GM12878 (cell line): ENCODE results near the gene ABHD17A. TPM values are rescaled to one million over a fixed set of nuclear protein-coding genes. Genes with fewer than 3 reads are reported as not detected.

Experiments
- ATAC-seq: fragments of 200-7000 bp; cut with Tn5 transposase; 3 replicates; pipeline ENCODE4 v1.9.1; 2020; ENCODE audit warnings: mild to moderate bottlenecking, moderate library complexity
- BruUV-seq: library from RNA; stranded (reverse); fragments of 400-500 nt; replicated peaks from 2 replicates; lab custom pipeline; 2021; lab: Mats Ljungman, UMichigan
- CTCF ChIA-PET: fragments of 300-600 bp; sonication (Branson Sonifier 250); formaldehyde crosslinking; extraction: SDS; loops from one replicate; lab custom pipeline; 2021; ENCODE audit warnings: inconsistent platforms; lab: Yijun Ruan, JAX
- POLR2A ChIA-PET: fragments of 350-600 bp; formaldehyde crosslinking; extraction: SDS; loops from one replicate; lab custom pipeline; 2021; ENCODE audit warnings: inconsistent platforms; lab: Charles Lee
- RAD21 ChIA-PET: fragments of 300-600 bp; sonication (Branson Sonifier 250); formaldehyde crosslinking; loops from one replicate; lab custom pipeline; 2023; ENCODE audit warnings: antibody characterized with exemption; ENCODE audit not compliant: unreplicated experiment; lab: Charles Lee
- SMC1A ChIA-PET: fragments of 300-600 bp; sonication (Branson Sonifier 250); formaldehyde crosslinking; loops from one replicate; lab custom pipeline; 2023; ENCODE audit not compliant: unreplicated experiment, uncharacterized antibody; lab: Charles Lee
- DNase-seq: peaks from one replicate; pipeline ENCODE4 v3.0.0-alpha.2; 2011; ENCODE audit warnings: low read depth, low spot score
- FAIRE-seq: peaks from 3 replicates; lab custom pipeline; 2011; peaks lifted over from hg19 to GRCh38; lab: Jason Lieb, UNC
- H2AFZ ChIP-seq: 2 replicates; pipeline ENCODE4 v1.6.0; 2011; ENCODE audit warnings: low read depth, low read length, control low read depth; ENCODE audit not compliant: control insufficient read depth
- H3K27ac ChIP-seq: 2 replicates; pipeline ENCODE4 v1.5.1; 2011; ENCODE audit warnings: control low read depth; ENCODE audit not compliant: control insufficient read depth, insufficient read depth
- H3K27me3 ChIP-seq, 2 experiments: replicated peaks in 1 of 2; 2 replicates each; pipeline versions ENCODE4 v1.6.0 to v1.6.1; 2011; ENCODE audit warnings: low read length in 1 of 2; ENCODE audit not compliant: control insufficient read depth in 2 of 2, insufficient read depth in 2 of 2
- H3K36me3 ChIP-seq, 2 experiments: 2 replicates each; pipeline ENCODE4 v1.5.1; 2011; ENCODE audit warnings: low read length in 1 of 2; ENCODE audit not compliant: control insufficient read depth in 2 of 2, insufficient read depth in 2 of 2
- H3K4me1 ChIP-seq: 2 replicates; pipeline ENCODE4 v1.6.1; 2011; ENCODE audit warnings: mild to moderate bottlenecking, low read length, moderate library complexity, mixed read lengths; ENCODE audit not compliant: control insufficient read depth, insufficient read depth
- H3K4me2 ChIP-seq: 2 replicates; pipeline ENCODE4 v1.6.0; 2011; ENCODE audit warnings: control low read depth; ENCODE audit not compliant: control insufficient read depth, insufficient read depth
- H3K4me3 ChIP-seq: fragments of 200-600 bp; sonication (generic); 2 replicates; pipeline ENCODE4 v1.5.1; 2016
- H3K79me2 ChIP-seq: 2 replicates; pipeline ENCODE4 v1.6.0; 2011; ENCODE audit warnings: low read length; ENCODE audit not compliant: control insufficient read depth, insufficient read depth
- H3K9ac ChIP-seq: 2 replicates; pipeline ENCODE4 v1.8.0; 2011; ENCODE audit warnings: low read length, control low read depth, mixed read lengths; ENCODE audit not compliant: control insufficient read depth, insufficient read depth
- H3K9me3 ChIP-seq: replicated peaks from 3 replicates; pipeline ENCODE4 v1.5.1; 2011; ENCODE audit warnings: mild to moderate bottlenecking, low read length; ENCODE audit not compliant: control insufficient read depth, insufficient read depth
- H4K20me1 ChIP-seq: 2 replicates; pipeline ENCODE4 v1.6.0; 2011; ENCODE audit not compliant: control insufficient read depth, insufficient read depth
- BMI1 ChIP-seq: fragments of 450-650 bp; IDR thresholded peaks from 2 replicates; pipeline ENCODE4 v1.6.1; 2016; ENCODE audit warnings: mild to moderate bottlenecking, moderate library complexity, borderline replicate concordance
- HCFC1 ChIP-seq: fragments of 150-350 bp; IDR thresholded peaks from 2 replicates; pipeline ENCODE4 v1.6.1; 2014; ENCODE audit warnings: low read length
- POLR2AphosphoS5 ChIP-seq: IDR thresholded peaks from 2 replicates; pipeline ENCODE4 v1.6.1; 2011; ENCODE audit warnings: mild to moderate bottlenecking, low read length, inconsistent platforms
- SMAD5 ChIP-seq: IDR thresholded peaks from 2 replicates; pipeline ENCODE4 v1.6.1; 2016; ENCODE audit warnings: antibody characterized with exemption, low read depth
- SUZ12 ChIP-seq: fragments of 200-600 bp; sonication (generic); IDR thresholded peaks from one replicate; pipeline ENCODE4 v1.6.1; 2018; ENCODE audit warnings: antibody characterized with exemption, mild to moderate bottlenecking; ENCODE audit not compliant: unreplicated experiment
- WGBS: methylation state at CpG from one replicate; pipeline ENCODE4 v1.1.6; 2016; ENCODE audit warnings: low lambda C conversion rate; ENCODE audit not compliant: insufficient replicate concordance, insufficient coverage; ENCODE audit errors: missing lambda C conversion rate; 5-methylcytosine and 5-hydroxymethylcytosine counted together
- in situ Hi-C: fragments of 300-500 bp; cut with MboI; formaldehyde crosslinking; loops from 9 replicates; pipeline ENCODE4 v1.14.3; 2018; ENCODE audit warnings: mixed read lengths
- intact Hi-C: fragments of 100-400 bp; cut with micrococcal nuclease; formaldehyde crosslinking; loops from one replicate; pipeline ENCODE4 v1.14.2; 2022; ENCODE audit not compliant: unreplicated experiment
- polyA plus RNA-seq, 11 experiments: library from polyadenylated mRNA; depleted of rRNA in 4 of 11; unstranded in 6 of 11; stranded (reverse) in 5 of 11; fragments of >200 nt; fragmentation: Nextera tagmentation in 4 of 11; fragmentation: Illumina TruSeq in 1 of 11; extraction: Ambion mirVana in 4 of 11; extraction: Trizol in 1 of 11; gene quantifications; 1 replicate in 1 of 11; 2 replicates in 10 of 11; pipeline versions ENCODE4 v1.2.1 to v1.2.3, GENCODE V29; 2011 to 2016; ENCODE audit warnings: inconsistent platforms in 2 of 11, missing spikeins in 2 of 11, low read depth in 1 of 11
- total RNA-seq, 4 experiments: library from RNA; depleted of rRNA in 3 of 4; stranded (reverse); fragments of >200 nt in 3 of 4; fragmentation: Illumina TruSeq in 1 of 4; extraction: Trizol in 1 of 4; gene quantifications; 2 replicates each; pipeline versions ENCODE4 v1.2.1 to v1.2.3, GENCODE V29; 2013 to 2021
- TF ChIP-seq, protein P1 (sequence below): IDR thresholded peaks from 2 replicates; pipeline ENCODE4 v1.6.1; 2012; ENCODE audit warnings: low read depth, low read length, improper control_type of control experiment
- TF ChIP-seq, protein P2 (sequence below): fragments of 450-650 bp; formaldehyde crosslinking; IDR thresholded peaks from 2 replicates; pipeline ENCODE4 v1.4.0; 2020; ENCODE audit warnings: mild to moderate bottlenecking, moderate library complexity

Gene ABHD17A
- total and polyA plus RNA-seq, 10 of the 15 experiments (the other 5 are each of a cell fraction or from before 2014, with no cell fraction given): 0.13 to 126 (median 28.8) TPM; not detected in 1

DNA sequence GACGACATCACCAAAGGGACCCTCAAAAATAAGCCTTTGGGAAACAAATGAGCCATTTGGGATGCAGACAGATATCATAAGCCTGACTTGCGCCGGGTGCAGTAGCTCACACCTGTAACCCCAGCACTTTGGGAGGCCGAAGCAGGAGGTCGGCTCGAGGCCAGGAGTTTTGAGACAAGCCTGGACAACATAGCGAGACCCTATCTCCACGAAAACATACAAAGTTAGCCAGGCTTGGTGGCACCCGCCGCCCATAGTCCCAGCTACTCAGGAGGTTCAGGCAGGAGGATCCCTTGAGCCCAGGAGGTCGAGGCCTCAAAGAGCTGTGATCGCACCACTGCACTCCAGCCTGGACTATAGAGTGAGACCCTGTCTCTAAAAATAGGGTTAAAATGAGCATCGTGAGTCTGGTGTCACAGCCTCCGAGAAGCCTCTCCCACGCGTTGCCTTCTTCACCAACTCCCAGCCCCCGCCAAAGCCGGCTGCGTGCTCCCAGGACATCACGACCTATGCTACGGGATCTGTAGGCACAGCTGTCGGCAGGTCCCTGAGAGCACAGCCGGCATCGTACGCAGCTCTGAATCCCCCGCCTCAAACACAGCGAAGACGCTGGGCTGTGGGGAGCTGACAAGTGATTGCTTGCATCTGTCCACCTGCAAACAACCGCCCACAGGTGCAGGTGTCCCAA lies 38.6 kb downstream of the ABHD17A start:
- no peak for DNase-seq
- no peak for ATAC-seq
- BruUV-seq: no TSS peak
- Histone ChIP-seq H4K20me1 (peaks cover 3% of the 10 kb centered on the region; the same call in 1 of the 2 replicates), H2AFZ (no peak overlapping the region), H3K27ac (no peak overlapping the region), H3K9me3 (no peaks in the 10 kb centered on the region), H3K4me3 (peak overlapping the region; percentile 89), H3K4me2 (peak overlapping the region; percentile 97), H3K27me3 (no peaks in the 10 kb centered on the region), H3K4me1 (peaks cover 19% of the 10 kb centered on the region), H3K36me3 (peaks cover 0 to 6% of the 10 kb centered on the region in 2 experiments; a peak in 3 of 4 replicates), H3K79me2 (peaks cover 61% of the 10 kb centered on the region), H3K9ac (peak overlapping the region; percentile 39)
- RAD21 ChIA-PET: no interaction called here
- SMC1A ChIA-PET: interaction anchor here (1.4 kb wide), 1 partner anchor 9 kb away, joined by 3 read pairs; no protein-coding TSS in a partner anchor
- in situ Hi-C loops (no loop called here), intact Hi-C loops (no loop called here)
- no peak for FAIRE-seq
- CTCF ChIA-PET: interaction anchor here (0.6 to 2.6 kb wide), 4 partner anchors 8 to 21 kb away, joined by 3 to 13 read pairs (median 3); no protein-coding TSS in a partner anchor
- TF ChIP-seq POLR2AphosphoS5: peak; percentile 3; the same call in 1 of the 2 replicates
- no peak for TF ChIP-seq HCFC1
- POLR2A ChIA-PET: interaction anchor here (1.0 kb wide), 1 partner anchor 8 kb away, joined by 3 read pairs; no protein-coding TSS in a partner anchor
- 92% methylated on average over 29 of the region's 29 CpGs for whole genome bisulfite sequencing

DNA sequence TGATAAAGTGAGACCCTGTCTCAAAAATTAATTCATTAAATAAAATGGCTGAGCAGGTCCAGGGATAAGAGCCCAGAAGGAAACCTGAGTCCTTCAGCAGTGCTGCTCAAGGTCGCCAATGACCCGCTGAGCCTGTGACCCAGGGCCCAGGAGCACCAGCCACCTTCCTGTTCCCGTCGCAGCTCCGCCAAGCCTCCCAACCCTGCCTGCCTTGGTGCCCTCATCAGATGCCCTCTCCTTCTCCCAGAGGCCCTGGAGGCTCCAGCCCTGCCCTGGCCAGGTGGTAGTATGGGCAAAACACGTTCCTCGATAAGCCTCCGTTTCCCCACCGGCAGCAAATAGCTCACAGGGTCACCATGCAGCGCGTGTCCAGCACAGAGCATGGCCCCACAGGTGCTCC lies 39.7 kb downstream of the ABHD17A start:
- H3K9me3 ChIP-seq: no peaks in the 10 kb centered on the region
- ChIA-PET POLR2A (no interaction called here), CTCF (interaction anchor here (0.6 to 2.6 kb wide), 3 partner anchors 8 to 51 kb away, joined by 3 to 13 read pairs (median 3); no protein-coding TSS in a partner anchor), RAD21 (no interaction called here), SMC1A (interaction anchor here (1.0 kb wide), 1 partner anchor 187 kb away, joined by 3 read pairs; no protein-coding TSS in a partner anchor)
- H3K4me1 ChIP-seq: peaks cover 19% of the 10 kb centered on the region
- no peak overlapping the region for H3K27ac ChIP-seq
- intact Hi-C loops: no loop called here
- no peak overlapping the region for H3K9ac ChIP-seq
- no peaks in the 10 kb centered on the region for H3K27me3 ChIP-seq
- H2AFZ ChIP-seq: no peak overlapping the region
- FAIRE-seq (no peak), DNase-seq (no peak), ATAC-seq (no peak)
- H3K4me3 ChIP-seq: no peak overlapping the region; the same call in 1 of the 2 replicates
- WGBS: over 99% methylated on average over 11 of the region's 11 CpGs
- H4K20me1 ChIP-seq: peaks cover 3% of the 10 kb centered on the region; the same call in 1 of the 2 replicates
- H3K4me2 ChIP-seq: peak overlapping the region; percentile 48; the same call in 1 of the 2 replicates
- H3K79me2 ChIP-seq: peaks cover 63% of the 10 kb centered on the region
- peaks cover 0 to 5% of the 10 kb centered on the region in 2 experiments; a peak in 3 of 4 replicates for H3K36me3 ChIP-seq
- no TSS peak for BruUV-seq
- in situ Hi-C loops: no loop called here
- TF ChIP-seq SMAD5 (no peak), SUZ12 (no peak), BMI1 (no peak)
- TF ChIP-seq, protein P1, sequence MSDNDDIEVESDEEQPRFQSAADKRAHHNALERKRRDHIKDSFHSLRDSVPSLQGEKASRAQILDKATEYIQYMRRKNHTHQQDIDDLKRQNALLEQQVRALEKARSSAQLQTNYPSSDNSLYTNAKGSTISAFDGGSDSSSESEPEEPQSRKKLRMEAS: no peak
- TF ChIP-seq, protein P2, sequence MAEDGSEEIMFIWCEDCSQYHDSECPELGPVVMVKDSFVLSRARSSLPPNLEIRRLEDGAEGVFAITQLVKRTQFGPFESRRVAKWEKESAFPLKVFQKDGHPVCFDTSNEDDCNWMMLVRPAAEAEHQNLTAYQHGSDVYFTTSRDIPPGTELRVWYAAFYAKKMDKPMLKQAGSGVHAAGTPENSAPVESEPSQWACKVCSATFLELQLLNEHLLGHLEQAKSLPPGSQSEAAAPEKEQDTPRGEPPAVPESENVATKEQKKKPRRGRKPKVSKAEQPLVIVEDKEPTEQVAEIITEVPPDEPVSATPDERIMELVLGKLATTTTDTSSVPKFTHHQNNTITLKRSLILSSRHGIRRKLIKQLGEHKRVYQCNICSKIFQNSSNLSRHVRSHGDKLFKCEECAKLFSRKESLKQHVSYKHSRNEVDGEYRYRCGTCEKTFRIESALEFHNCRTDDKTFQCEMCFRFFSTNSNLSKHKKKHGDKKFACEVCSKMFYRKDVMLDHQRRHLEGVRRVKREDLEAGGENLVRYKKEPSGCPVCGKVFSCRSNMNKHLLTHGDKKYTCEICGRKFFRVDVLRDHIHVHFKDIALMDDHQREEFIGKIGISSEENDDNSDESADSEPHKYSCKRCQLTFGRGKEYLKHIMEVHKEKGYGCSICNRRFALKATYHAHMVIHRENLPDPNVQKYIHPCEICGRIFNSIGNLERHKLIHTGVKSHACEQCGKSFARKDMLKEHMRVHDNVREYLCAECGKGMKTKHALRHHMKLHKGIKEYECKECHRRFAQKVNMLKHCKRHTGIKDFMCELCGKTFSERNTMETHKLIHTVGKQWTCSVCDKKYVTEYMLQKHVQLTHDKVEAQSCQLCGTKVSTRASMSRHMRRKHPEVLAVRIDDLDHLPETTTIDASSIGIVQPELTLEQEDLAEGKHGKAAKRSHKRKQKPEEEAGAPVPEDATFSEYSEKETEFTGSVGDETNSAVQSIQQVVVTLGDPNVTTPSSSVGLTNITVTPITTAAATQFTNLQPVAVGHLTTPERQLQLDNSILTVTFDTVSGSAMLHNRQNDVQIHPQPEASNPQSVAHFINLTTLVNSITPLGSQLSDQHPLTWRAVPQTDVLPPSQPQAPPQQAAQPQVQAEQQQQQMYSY (CRISPR knock-in tag): no peak
